C4-2B (cell line): ENCODE results near the gene ATG4B.

Experiments
- H3K27ac ChIP-seq: fragments of 450-650 bp; 2 replicates; pipeline ENCODE4 v1.5.1; 2017
- CTCF ChIP-seq: fragments of 450-650 bp; conservative IDR thresholded peaks from 2 replicates; pipeline ENCODE4 v1.5.1; 2017; ENCODE audit warnings: mild to moderate bottlenecking
- ZFX ChIP-seq: fragments of 450-650 bp; IDR thresholded peaks from 2 replicates; pipeline ENCODE4 v1.6.1; 2017

Gene ATG4B

GRCh38 chr2:241677392-241677791, 39.9 kb downstream of the ATG4B start:
- H3K27ac ChIP-seq = no peak overlapping the region
- TF ChIP-seq CTCF = no peak
- TF ChIP-seq ZFX = no peak

- TF ChIP-seq ZFX = no peak
- TF ChIP-seq CTCF = no peak
These were observed 40.8 kb downstream of the ATG4B start for GRCh38 chr2:241678307-241678706.

GRCh38 chr2:241678784-241679540, 41.5 kb downstream of the ATG4B start:
- TF ChIP-seq ZFX = no peak
- TF ChIP-seq CTCF = no peak
- H3K27ac ChIP-seq = no peak overlapping the region

More at GRCh38 chr2:241678307-241678706, 40.8 kb downstream of the ATG4B start:
- no peak overlapping the region for H3K27ac ChIP-seq

GRCh38 chr2:241680044-241680443, 42.6 kb downstream of the ATG4B start:
- no peak overlapping the region for H3K27ac ChIP-seq
- TF ChIP-seq CTCF (no peak), ZFX (no peak)

GRCh38 chr2:241680827-241681599, 43.5 kb downstream of the ATG4B start:
- no peak overlapping the region for H3K27ac ChIP-seq
- TF ChIP-seq CTCF = no peak
- no peak for TF ChIP-seq ZFX

- TF ChIP-seq ZFX = no peak
- no peak for TF ChIP-seq CTCF
- peak overlapping the region; percentile 99 for H3K27ac ChIP-seq
These were observed 48.8 kb downstream of the ATG4B start for GRCh38 chr2:241686324-241686649.
